Fibroblast of skin of right biceps (primary cell): ENCODE data around the gene DLST.

ENCODE experiments used
- DNase-seq: peaks from one replicate; pipeline ENCODE4 v3.0.0-alpha.2; 2013

Gene DLST

DNA sequence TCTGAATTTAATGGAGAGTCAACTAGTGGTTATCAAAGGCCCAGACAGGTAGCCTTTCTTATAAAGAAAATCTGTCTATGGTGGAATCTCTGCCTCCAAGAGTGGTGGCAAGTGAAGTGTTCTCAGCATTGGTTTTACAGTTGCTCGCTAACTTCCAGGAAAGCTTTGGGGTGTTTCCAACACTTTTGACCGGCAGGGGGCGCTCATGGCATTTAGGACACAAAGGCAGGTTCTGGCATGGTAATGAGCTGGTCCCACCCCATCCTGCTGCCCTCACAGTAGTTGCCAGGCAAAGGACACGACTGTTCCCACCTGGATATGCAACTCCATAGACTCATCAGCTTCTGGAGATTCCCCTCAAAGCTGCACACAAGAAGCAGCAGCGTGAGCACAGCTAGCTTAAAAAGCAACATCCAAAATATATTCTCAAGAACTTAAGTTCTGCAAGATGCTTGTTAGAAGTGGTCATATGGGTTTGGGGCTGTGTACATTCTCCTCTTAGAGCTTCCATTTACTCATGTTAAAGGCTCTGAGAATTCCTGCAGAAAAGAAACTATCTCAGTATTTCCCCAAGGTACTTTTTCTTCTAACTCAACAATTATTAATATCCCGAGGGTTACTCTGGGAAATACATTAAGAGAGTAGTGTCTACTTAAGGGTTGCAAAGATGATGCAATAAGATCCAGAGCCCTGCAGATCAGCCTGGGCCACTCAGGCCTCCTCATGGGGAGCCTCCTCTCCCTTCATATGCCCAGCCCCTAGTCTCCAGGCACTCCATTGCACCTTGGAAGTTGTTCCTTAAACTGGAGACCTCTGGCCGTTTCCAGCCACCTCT, 20.6 kb upstream of the DLST start:
- peak; percentile 83 for DNase-seq

- no peak for DNase-seq
Measured at GRCh38 chr14:74861734-74862090, 20.0 kb upstream of the DLST start.

DNA sequence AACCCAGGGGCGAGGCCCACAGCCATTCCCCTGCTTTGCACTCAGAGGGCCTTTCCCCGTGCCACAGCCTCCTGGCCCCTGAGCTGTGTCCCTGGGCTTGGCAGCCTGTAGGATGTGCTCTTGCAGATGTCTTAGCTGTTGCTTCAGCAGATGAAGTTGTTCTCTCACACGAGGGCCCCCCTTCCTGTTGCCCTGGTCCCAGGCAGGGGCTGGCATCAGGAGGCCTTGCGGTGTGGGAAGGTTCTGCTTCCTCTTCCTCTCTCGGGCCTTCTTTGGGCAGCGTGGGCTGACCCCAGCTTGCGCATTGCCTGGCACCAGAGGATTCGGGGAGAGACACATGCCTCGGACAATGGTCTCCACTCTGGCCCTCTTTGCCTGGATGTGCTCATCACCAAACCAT, 18.4 kb upstream of the DLST start:
- no peak for DNase-seq

GRCh38 chr14:74864198-74864597, 17.5 kb upstream of the DLST start:
- DNase-seq: no peak

- DNase-seq: no peak
Measured at GRCh38 chr14:74865156-74865555, 16.6 kb upstream of the DLST start.

GRCh38 chr14:74866708-74867389, 14.9 kb upstream of the DLST start:
- DNase-seq: no peak

GRCh38 chr14:74867673-74868072, 14.0 kb upstream of the DLST start:
- no peak for DNase-seq

GRCh38 chr14:74868739-74869138, 13.0 kb upstream of the DLST start:
- no peak for DNase-seq

GRCh38 chr14:74871819-74872218, 9.9 kb upstream of the DLST start:
- no peak for DNase-seq

- no peak for DNase-seq
Measured at GRCh38 chr14:74875204-74875603, 6.5 kb upstream of the DLST start.

DNA sequence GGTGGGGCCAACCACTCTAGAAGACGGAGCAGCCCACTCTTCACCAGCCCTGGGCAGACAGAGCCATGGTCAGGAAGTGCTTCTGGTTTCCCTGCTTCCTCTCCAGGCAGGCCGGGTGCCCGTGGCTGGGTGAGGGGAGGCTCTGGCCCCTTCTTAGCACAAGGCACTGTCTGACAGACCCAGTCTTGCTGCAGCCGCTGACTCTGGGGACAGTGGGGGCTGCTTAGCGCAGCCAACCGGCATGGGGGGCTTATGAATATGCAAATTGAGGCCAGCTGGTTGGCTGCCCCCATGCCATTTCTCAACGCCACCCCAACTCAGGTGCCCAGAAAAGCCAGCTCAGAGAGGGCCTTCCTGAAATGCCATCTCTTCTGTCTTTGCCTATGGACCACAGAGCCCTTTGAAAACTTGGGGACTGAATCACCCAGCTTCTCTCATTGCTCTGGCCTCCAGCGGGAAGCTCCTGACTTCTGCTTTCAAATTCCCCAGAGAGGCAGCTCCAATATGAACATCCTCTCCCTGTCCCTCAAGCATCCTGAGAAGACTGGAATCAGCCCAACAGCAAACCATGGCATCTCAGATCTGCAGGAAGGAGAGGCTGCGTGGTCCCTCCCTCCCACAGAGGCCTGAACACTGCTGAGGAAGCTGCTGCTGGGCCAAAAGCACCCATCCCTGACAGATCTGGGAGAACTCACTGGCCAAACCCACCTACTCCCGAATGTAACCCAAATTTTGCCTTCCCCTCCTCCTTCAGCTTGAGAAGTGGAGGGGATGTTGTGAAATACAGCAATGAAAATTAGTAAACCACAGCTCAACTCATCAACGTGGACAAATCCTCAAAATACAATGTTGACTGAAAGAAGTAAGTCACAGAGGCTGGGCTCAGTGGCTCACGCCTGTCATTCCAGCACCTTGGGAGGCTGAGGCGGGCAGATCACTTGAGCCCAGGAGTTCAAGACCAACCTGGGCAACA, 5.5 kb upstream of the DLST start, which contains the start of gene PROX2:
Gene PROX2, minus strand, starts transcription at position 205 of the 973 bp plus-strand sequence. CDS start 12,311 bp downstream, outside the sequence.
- peak; percentile 58 for DNase-seq

- DNase-seq: no peak
Measured at GRCh38 chr14:74879427-74880182, 2.1 kb upstream of the DLST start.

- DNase-seq: peak; percentile 41
Measured at GRCh38 chr14:74882103-74882920, 596 bp downstream of the DLST start.

DNA sequence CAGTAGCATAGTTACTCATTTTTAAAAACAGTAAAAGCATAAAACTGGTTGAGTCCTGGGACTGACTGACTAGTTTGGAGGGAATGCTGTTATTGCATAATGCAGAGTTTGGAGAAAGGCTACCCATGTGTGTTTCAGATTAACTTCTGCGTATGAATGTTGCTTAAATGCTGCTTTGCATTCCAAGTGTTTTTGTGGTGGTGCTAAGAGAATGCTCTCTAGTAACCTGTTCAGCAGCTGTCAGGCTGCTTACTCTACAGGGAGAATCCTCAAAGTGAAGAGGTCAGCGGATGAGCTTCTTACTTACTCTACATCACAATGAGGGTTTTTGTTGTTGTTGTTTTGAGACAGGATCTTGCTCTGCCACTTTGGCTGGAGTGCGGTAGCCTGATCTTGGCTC, 4.3 kb downstream of the DLST start:
- DNase-seq: peak; percentile 94

DNA sequence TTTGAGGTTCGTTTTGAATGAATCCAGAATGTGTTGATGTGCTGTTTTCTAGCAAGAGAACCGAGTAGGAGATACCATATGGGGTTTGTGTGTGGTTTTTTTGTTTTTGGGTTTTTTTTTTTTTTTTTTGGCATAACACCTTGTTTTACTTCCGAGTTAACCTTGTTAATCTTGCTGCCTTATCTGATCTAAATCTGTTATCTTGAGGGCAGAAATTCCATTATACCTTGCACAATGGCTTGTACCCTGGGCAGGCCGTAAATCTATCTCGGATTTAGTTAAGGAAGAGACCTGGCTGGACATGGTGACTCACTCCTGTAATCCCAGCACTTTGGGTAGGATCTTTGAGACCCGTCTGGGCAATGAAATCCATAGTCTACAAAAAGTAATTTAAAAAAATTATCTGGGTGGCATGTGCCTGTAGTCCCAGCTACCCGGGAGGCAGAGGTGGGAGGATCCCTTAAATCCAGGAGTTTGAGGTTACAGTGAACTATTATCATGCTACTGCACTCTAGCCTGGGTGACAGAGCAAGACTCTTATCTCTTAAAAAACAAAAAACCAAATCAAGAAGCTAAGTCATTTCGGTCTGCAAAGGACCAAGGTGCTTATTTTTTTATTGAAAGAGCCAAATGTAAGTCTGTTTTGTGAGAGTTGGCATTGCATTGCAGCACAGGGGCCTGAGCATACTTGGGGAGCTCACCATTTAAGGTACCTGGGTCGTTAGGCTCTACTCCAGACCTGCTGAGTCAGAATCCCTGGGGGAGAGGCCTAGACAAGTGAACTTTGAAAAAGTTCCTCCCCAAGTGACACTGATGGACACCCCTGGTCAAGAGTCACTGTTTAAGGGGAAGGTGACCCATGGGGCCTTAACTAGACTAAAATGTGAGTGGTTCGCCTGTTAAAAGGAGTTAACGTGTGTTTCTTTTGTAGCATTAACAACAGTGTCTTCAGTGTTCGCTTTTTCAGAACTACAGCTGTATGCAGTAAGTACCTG, 6.7 kb downstream of the DLST start:
- no peak for DNase-seq

DNA sequence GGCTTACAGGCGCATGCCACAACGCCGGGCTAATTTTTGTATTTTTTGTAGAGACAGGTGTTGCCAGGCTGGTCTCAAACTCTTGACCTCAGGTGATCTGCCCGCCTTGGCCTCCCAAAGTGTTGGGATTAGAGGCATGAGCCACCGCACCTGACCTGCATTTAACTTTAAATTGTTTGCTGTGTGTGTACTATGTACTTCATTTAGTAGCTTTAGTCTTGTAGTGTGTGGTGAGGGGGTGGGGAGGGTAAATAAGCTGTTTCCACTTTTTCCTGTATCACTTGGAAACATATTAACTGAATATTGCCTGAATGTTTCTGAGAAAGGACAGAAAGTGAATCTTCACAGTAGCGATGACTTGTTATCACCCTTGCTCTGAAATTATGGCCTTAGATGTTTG, 8.5 kb downstream of the DLST start:
- DNase-seq: no peak

DNA sequence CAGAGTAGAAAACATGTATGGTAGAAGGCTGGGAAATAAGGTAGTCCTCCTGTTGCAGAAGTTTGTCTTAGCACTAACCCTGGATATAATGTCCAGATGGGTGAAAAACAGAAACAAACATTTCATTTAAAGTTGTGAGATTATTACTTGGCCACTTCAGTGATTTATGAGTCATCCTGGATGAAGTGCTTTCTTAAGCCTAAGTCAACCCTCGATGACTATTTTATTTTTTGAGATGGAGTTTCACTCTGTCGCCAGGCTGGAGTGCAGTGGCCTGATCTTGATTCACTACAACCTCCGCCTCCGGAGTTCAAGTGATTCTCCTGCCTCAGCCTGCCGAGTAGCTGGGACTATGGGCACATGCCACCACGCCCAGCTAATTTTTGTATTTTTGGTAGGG, 10.2 kb downstream of the DLST start:
- DNase-seq: no peak

DNA sequence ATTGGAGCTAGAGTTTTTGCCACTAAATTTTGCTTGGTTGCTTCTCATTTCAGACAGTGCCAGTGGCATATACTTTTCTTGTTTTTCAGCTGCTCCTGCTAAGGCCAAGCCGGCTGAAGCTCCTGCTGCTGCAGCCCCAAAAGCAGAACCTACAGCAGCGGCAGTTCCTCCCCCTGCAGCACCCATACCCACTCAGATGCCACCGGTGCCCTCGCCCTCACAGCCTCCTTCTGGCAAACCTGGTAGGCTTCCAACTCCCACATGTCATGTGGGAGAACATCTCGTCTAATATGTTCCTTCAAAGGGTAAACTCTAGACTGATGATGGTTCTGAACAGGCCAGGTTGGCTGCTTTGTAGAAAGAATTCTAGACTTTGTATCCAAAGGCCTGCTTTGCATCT, 11.0 kb downstream of the DLST start:
- no peak for DNase-seq

DNA sequence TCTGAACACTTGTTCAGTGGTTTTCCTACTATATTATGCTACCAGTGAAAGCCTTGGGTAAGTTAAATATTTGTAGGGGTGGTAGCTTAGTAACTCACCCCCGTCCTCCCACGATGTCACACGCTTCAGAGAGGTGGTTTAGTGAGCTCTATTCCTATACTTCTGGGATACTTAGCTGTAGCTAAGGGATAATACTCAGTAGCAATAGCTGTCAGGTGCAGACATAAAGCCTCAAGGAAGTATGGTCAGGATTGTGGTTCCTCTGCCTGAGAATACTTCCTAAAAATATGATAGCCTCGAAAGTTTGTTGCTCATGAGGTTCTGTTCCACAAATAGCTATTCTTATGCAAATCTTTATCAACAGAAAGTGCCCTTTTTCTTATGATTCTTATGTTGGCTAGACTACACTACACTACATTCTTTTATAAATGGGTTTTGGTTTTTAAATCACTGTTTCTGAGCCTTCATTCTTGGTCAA, 11.9 kb downstream of the DLST start:
- no peak for DNase-seq

GRCh38 chr14:74896400-74896799, 14.7 kb downstream of the DLST start:
- DNase-seq: no peak
